Chondrocyte (in vitro differentiated cells): Measurements from ENCODE around the gene C12orf42. TPM values are rescaled to one million over a fixed set of nuclear protein-coding genes. Genes with fewer than 3 reads are reported as not detected.
A peak's percentile ranks its signal among the peaks of the same experiment; 100 is the strongest.
"Not testable (repeated sequence)": the region's sequence is repeated elsewhere in the genome, so short reads cannot be mapped to it uniquely, and the experiment has no call there.

Experiments
- DNase-seq: peaks from one replicate; pipeline ENCODE4 v3.0.0; 2021; ENCODE audit warnings: mixed read lengths, low spot score
- H3K27ac Mint-ChIP-seq: one replicate; pipeline ENCODE4 v1.8.0; 2021; ENCODE audit warnings: mild to moderate bottlenecking, moderate library complexity, mixed read lengths; ENCODE audit not compliant: unreplicated experiment
- H3K27me3 Mint-ChIP-seq: 2 replicates; pipeline ENCODE4 v1.8.0; 2021; ENCODE audit warnings: low read depth, mixed read lengths
- H3K36me3 Mint-ChIP-seq: 2 replicates; pipeline ENCODE4 v1.8.0; 2021; ENCODE audit warnings: low read depth, mixed read lengths
- H3K4me1 Mint-ChIP-seq: 2 replicates; pipeline ENCODE4 v1.8.0; 2021; ENCODE audit warnings: low read depth, mild to moderate bottlenecking, mixed read lengths
- H3K4me3 Mint-ChIP-seq: one replicate; pipeline ENCODE4 v1.8.0; 2021; ENCODE audit warnings: mild to moderate bottlenecking, moderate library complexity, mixed read lengths; ENCODE audit not compliant: unreplicated experiment
- H3K9me3 Mint-ChIP-seq: 2 replicates; pipeline ENCODE4 v1.8.0; 2021; ENCODE audit warnings: low read depth, mixed read lengths
- CTCF ChIP-seq: fragments of 200-600 bp; sonication (generic); IDR thresholded peaks from 2 replicates; pipeline ENCODE4 v1.5.0; 2021; ENCODE audit warnings: antibody characterized with exemption, mild to moderate bottlenecking, moderate library complexity
- total RNA-seq: library from RNA; stranded (reverse); gene quantifications from 3 replicates; pipeline ENCODE4 v1.2.1, GENCODE V29; 2021

C12orf42 gene
- total RNA-seq, 1 donor from 2014 or later, result not detected

- Mint-ChIP-seq H3K9me3 (no peaks in the 10 kb centered on the region), H3K4me1 (no peaks in the 10 kb centered on the region), H3K4me3 (no peak overlapping the region), H3K36me3 (no peaks in the 10 kb centered on the region), H3K27ac (no peak overlapping the region), H3K27me3 (peaks cover 2% of the 10 kb centered on the region)
- DNase-seq, result no peak
- TF ChIP-seq CTCF, result no peak
Measured at GRCh38 chr12:103441437-103442181, 54.2 kb downstream of the C12orf42 start.

GRCh38 chr12:103434165-103435105, 61.3 kb downstream of the C12orf42 start:
- not testable (repeated sequence) for H3K4me1 Mint-ChIP-seq, H3K9me3 Mint-ChIP-seq, H3K27ac Mint-ChIP-seq, H3K27me3 Mint-ChIP-seq, H3K36me3 Mint-ChIP-seq, DNase-seq
- peak overlapping the region; percentile 35 for H3K4me3 Mint-ChIP-seq

GRCh38 chr12:103431950-103432349, 63.8 kb downstream of the C12orf42 start:
- no peaks in the 10 kb centered on the region for H3K4me1 Mint-ChIP-seq
- H3K27me3 Mint-ChIP-seq, result peaks cover 2% of the 10 kb centered on the region
- DNase-seq, result no peak
- no peaks in the 10 kb centered on the region for H3K36me3 Mint-ChIP-seq
- H3K27ac Mint-ChIP-seq, result no peak overlapping the region
- H3K9me3 Mint-ChIP-seq, result peaks cover 22% of the 10 kb centered on the region
- no peak overlapping the region for H3K4me3 Mint-ChIP-seq
- TF ChIP-seq CTCF, result no peak

- peaks cover 2% of the 10 kb centered on the region for H3K27me3 Mint-ChIP-seq
- H3K36me3 Mint-ChIP-seq, result no peaks in the 10 kb centered on the region
Measured at GRCh38 chr12:103431387-103431786, 64.4 kb downstream of the C12orf42 start.

GRCh38 chr12:103425674-103426073, 70.1 kb downstream of the C12orf42 start:
- not testable (repeated sequence) for H3K4me3 Mint-ChIP-seq, H3K27me3 Mint-ChIP-seq, H3K4me1 Mint-ChIP-seq, DNase-seq, H3K27ac Mint-ChIP-seq, H3K36me3 Mint-ChIP-seq
- H3K9me3 Mint-ChIP-seq, result peaks cover 28% of the 10 kb centered on the region

More at GRCh38 chr12:103431387-103431786, 64.4 kb downstream of the C12orf42 start:
- Mint-ChIP-seq H3K9me3 (peaks cover 25% of the 10 kb centered on the region), H3K4me1 (no peaks in the 10 kb centered on the region), H3K4me3 (no peak overlapping the region), H3K27ac (no peak overlapping the region)
- DNase-seq, result no peak
- no peak for TF ChIP-seq CTCF

- DNase-seq, result peak; percentile 75
- H3K36me3 Mint-ChIP-seq, H3K27me3 Mint-ChIP-seq, H3K4me3 Mint-ChIP-seq, H3K27ac Mint-ChIP-seq, H3K4me1 Mint-ChIP-seq: not testable (repeated sequence)
- peaks cover 25% of the 10 kb centered on the region for H3K9me3 Mint-ChIP-seq
Measured at GRCh38 chr12:103424849-103425586, 70.8 kb downstream of the C12orf42 start.
